ENCODE results near the gene SNX30.

DNA sequence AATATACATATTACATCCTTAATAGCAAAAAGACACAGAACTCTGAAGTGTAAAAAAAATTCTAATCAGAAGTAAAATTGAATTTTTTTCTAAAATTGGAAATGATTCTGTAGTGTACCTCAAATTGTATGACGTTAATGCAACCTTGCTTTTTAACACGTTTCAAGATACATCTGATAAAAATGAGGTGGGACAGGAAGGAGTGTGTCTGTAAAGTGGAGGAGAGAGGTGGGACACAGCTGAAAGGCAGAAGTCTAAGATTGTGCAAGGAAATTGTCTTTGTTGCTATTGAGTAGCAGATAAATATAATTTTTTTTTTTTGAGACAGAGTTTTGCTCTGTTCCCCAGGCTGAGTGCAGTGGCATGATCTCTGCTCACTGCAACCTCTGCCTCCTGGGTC, 15.7 kb upstream of the SNX30 start:
- TF ChIP-seq TAF1 (conservative IDR thresholded peaks at IDR 0.05) (no peak), EGR1 (IDR thresholded peaks at IDR 0.05; ENCODE audit: low read depth in 2 of 2) (no peak), RXRA (IDR thresholded peaks at IDR 0.05) (no peak), JUND (IDR thresholded peaks at IDR 0.05) (no peak), SP1 (IDR thresholded peaks at IDR 0.05) (no peak)
- TF ChIP-seq, protein P1, sequence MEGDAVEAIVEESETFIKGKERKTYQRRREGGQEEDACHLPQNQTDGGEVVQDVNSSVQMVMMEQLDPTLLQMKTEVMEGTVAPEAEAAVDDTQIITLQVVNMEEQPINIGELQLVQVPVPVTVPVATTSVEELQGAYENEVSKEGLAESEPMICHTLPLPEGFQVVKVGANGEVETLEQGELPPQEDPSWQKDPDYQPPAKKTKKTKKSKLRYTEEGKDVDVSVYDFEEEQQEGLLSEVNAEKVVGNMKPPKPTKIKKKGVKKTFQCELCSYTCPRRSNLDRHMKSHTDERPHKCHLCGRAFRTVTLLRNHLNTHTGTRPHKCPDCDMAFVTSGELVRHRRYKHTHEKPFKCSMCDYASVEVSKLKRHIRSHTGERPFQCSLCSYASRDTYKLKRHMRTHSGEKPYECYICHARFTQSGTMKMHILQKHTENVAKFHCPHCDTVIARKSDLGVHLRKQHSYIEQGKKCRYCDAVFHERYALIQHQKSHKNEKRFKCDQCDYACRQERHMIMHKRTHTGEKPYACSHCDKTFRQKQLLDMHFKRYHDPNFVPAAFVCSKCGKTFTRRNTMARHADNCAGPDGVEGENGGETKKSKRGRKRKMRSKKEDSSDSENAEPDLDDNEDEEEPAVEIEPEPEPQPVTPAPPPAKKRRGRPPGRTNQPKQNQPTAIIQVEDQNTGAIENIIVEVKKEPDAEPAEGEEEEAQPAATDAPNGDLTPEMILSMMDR (IDR thresholded peaks at IDR 0.05; ENCODE audit: low read depth, low read length, missing input control) = no peak
- TF ChIP-seq, protein P2, sequence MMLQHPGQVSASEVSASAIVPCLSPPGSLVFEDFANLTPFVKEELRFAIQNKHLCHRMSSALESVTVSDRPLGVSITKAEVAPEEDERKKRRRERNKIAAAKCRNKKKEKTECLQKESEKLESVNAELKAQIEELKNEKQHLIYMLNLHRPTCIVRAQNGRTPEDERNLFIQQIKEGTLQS (IDR thresholded peaks at IDR 0.05) = no peak
- TF ChIP-seq, protein P3, sequence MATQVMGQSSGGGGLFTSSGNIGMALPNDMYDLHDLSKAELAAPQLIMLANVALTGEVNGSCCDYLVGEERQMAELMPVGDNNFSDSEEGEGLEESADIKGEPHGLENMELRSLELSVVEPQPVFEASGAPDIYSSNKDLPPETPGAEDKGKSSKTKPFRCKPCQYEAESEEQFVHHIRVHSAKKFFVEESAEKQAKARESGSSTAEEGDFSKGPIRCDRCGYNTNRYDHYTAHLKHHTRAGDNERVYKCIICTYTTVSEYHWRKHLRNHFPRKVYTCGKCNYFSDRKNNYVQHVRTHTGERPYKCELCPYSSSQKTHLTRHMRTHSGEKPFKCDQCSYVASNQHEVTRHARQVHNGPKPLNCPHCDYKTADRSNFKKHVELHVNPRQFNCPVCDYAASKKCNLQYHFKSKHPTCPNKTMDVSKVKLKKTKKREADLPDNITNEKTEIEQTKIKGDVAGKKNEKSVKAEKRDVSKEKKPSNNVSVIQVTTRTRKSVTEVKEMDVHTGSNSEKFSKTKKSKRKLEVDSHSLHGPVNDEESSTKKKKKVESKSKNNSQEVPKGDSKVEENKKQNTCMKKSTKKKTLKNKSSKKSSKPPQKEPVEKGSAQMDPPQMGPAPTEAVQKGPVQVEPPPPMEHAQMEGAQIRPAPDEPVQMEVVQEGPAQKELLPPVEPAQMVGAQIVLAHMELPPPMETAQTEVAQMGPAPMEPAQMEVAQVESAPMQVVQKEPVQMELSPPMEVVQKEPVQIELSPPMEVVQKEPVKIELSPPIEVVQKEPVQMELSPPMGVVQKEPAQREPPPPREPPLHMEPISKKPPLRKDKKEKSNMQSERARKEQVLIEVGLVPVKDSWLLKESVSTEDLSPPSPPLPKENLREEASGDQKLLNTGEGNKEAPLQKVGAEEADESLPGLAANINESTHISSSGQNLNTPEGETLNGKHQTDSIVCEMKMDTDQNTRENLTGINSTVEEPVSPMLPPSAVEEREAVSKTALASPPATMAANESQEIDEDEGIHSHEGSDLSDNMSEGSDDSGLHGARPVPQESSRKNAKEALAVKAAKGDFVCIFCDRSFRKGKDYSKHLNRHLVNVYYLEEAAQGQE (IDR thresholded peaks at IDR 0.05) = no peak

Data from liver (tissue), 3 donors.